IPS DF 4.7 (cell line): ENCODE data around the gene KCNA2.

Experiments used
- DNase-seq: peaks from one replicate; pipeline ENCODE4 v3.0.0-alpha.2; 2013; ENCODE audit warnings: low spot score; ENCODE audit errors: extremely low read depth

Gene KCNA2

GRCh38 chr1:110602466-110602865, 3.7 kb downstream of the KCNA2 start:
- no peak for DNase-seq

- DNase-seq: no peak
Measured at GRCh38 chr1:110601332-110601731, 4.8 kb downstream of the KCNA2 start.

- no peak for DNase-seq
Measured at GRCh38 chr1:110600716-110601115, 5.4 kb downstream of the KCNA2 start.

GRCh38 chr1:110597966-110598365, 8.2 kb downstream of the KCNA2 start:
- DNase-seq: no peak

GRCh38 chr1:110596312-110596711, 9.8 kb downstream of the KCNA2 start:
- DNase-seq: no peak

- no peak for DNase-seq
Measured at GRCh38 chr1:110595353-110595710, 10.8 kb downstream of the KCNA2 start.

GRCh38 chr1:110594456-110595352, 11.5 kb downstream of the KCNA2 start:
- no peak for DNase-seq

GRCh38 chr1:110593902-110594301, 12.3 kb downstream of the KCNA2 start:
- no peak for DNase-seq

- no peak for DNase-seq
Measured at GRCh38 chr1:110591956-110592355, 14.2 kb downstream of the KCNA2 start.

- DNase-seq: no peak
Measured at GRCh38 chr1:110588991-110589390, 17.2 kb downstream of the KCNA2 start.

GRCh38 chr1:110588486-110588885, 17.7 kb downstream of the KCNA2 start:
- no peak for DNase-seq

GRCh38 chr1:110587906-110588305, 18.3 kb downstream of the KCNA2 start:
- DNase-seq: no peak

- DNase-seq: no peak
Measured at GRCh38 chr1:110585481-110585880, 20.7 kb downstream of the KCNA2 start.

GRCh38 chr1:110584045-110584444, 22.1 kb downstream of the KCNA2 start:
- DNase-seq: no peak

- DNase-seq: no peak
Measured at GRCh38 chr1:110583505-110583904, 22.7 kb downstream of the KCNA2 start.

GRCh38 chr1:110582378-110582777, 23.8 kb downstream of the KCNA2 start:
- no peak for DNase-seq

GRCh38 chr1:110581682-110582145, 24.4 kb downstream of the KCNA2 start:
- DNase-seq: no peak

- DNase-seq: no peak
Measured at GRCh38 chr1:110580244-110580643, 25.9 kb downstream of the KCNA2 start.

- DNase-seq: no peak
Measured at GRCh38 chr1:110579460-110579859, 26.7 kb downstream of the KCNA2 start.

- no peak for DNase-seq
Measured at GRCh38 chr1:110576441-110576840, 29.7 kb downstream of the KCNA2 start.

- DNase-seq: no peak
Measured at GRCh38 chr1:110573314-110573713, 32.8 kb downstream of the KCNA2 start.

GRCh38 chr1:110572751-110573150, 33.4 kb downstream of the KCNA2 start:
- DNase-seq: no peak

GRCh38 chr1:110570901-110571300, 35.3 kb downstream of the KCNA2 start:
- no peak for DNase-seq
